Measurements from ENCODE around the gene COMMD8. TPM values are rescaled to one million over a fixed set of nuclear protein-coding genes. Genes with fewer than 3 reads are reported as not detected.
A peak's percentile ranks its signal among the peaks of the same experiment; 100 is the strongest.

The COMMD8 gene
- total RNA-seq, 1 experiment from 2014 or later = 94.5 TPM

DNA sequence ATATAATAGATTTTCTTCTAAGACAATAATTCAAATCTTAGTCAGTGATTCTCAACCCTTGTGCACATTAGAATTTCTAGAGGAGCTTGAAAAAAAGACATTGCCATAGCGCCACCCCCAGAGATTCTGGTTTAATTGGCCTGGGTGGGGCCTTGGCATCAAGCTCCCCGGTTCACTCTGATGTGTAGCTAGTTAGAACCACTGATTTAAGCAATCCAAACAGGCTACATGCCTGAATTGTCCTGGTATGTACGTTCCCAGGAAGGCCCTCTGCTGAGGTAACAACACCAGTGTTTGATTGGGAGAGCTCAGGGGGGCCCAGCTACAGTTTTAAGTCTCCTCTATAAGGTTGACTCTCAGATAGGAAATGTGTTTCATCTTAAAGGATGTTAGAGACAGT is 20.2 kb upstream of the COMMD8 start:
- H2AFZ ChIP-seq (ENCODE audit: low read length) = peak overlapping the region; percentile 86
- H3K4me2 ChIP-seq (ENCODE audit: low read depth, low read length, poor library complexity, severe bottlenecking) = peak overlapping the region; percentile 98
- no peaks in the 10 kb centered on the region for H3K9me2 ChIP-seq (replicated peaks; ENCODE audit: insufficient read depth, low read length)
- H3K4me3 ChIP-seq (ENCODE audit: low read length) = peak overlapping the region; percentile 86; the same call in 1 of the 2 replicates
- DNase-seq = peak; percentile 86
- H3K79me2 ChIP-seq (ENCODE audit: low read length) = peaks cover 27% of the 10 kb centered on the region
- no peaks in the 10 kb centered on the region for H3K27me3 ChIP-seq (ENCODE audit: low read length)
- peak overlapping the region; percentile 87 for H3K27ac ChIP-seq (ENCODE audit: low read length)
- no peaks in the 10 kb centered on the region for H3K36me3 ChIP-seq (ENCODE audit: insufficient read depth, low read length)
- H3K9me3 ChIP-seq (ENCODE audit: low read length) = no peaks in the 10 kb centered on the region
- peak overlapping the region; percentile 84 for H3K9ac ChIP-seq (ENCODE audit: low read length)
- peaks cover 60% of the 10 kb centered on the region for H3K4me1 ChIP-seq (ENCODE audit: low read length)
- H4K20me1 ChIP-seq (ENCODE audit: insufficient read depth, low read depth, low read length) = no peaks in the 10 kb centered on the region

DNA sequence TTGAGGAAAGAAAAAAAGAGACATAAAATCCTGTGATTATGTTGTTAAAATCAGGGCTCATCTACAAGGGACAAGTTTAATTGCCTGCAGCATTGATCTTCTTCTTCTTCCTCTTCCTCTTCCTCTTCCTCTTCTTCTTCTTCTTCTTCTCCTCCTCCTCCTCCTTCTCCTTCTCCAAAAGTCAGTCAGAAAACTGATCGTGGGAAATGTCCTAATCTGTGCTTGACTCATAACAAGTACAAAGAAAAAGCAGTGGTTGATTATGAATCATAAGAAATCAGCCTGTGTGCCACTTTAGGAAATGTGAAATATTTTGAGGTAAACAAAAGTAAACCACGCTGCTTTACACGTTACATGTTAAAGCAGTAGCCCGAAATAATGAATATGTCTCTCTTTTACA is 18.8 kb upstream of the COMMD8 start:
- Histone ChIP-seq H2AFZ (ENCODE audit: low read length) (peak overlapping the region; percentile 98), H4K20me1 (ENCODE audit: insufficient read depth, low read depth, low read length) (no peaks in the 10 kb centered on the region), H3K4me2 (ENCODE audit: low read depth, low read length, poor library complexity, severe bottlenecking) (peak overlapping the region; percentile 98)

DNA sequence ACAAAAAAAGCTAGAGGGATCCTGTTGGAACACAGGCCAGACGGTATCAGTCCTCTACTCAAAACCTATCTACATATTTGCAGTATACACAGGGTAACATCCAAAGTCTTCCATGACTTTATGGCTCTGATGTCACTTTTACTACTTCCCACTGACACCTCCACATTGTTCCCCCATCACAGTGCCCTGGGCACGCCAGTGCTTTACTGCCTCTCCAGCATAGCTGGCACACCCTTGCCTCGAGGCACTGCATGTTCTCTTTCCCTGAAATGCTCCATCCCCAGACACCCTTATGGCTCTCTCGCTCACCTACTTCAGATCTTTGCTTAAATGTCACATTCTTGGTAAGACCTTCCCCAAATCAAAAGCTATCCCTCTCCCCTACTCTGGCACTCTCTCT is 15.3 kb upstream of the COMMD8 start:
- no peak for DNase-seq
- no peaks in the 10 kb centered on the region for H3K79me2 ChIP-seq (ENCODE audit: low read length)
- H3K9ac ChIP-seq (ENCODE audit: low read length) = no peak overlapping the region
- H3K27ac ChIP-seq (ENCODE audit: low read length) = no peak overlapping the region
- no peaks in the 10 kb centered on the region for H3K9me3 ChIP-seq (ENCODE audit: low read length)
- no peaks in the 10 kb centered on the region for H3K36me3 ChIP-seq (ENCODE audit: insufficient read depth, low read length)
- no peaks in the 10 kb centered on the region for H3K9me2 ChIP-seq (replicated peaks; ENCODE audit: insufficient read depth, low read length)
- H3K27me3 ChIP-seq (ENCODE audit: low read length) = no peaks in the 10 kb centered on the region
- no peaks in the 10 kb centered on the region for H4K20me1 ChIP-seq (ENCODE audit: insufficient read depth, low read depth, low read length)
- no peak overlapping the region for H2AFZ ChIP-seq (ENCODE audit: low read length)
- H3K4me3 ChIP-seq (ENCODE audit: low read length) = no peak overlapping the region
- peaks cover 50% of the 10 kb centered on the region for H3K4me1 ChIP-seq (ENCODE audit: low read length)
- H3K4me2 ChIP-seq (ENCODE audit: low read depth, low read length, poor library complexity, severe bottlenecking) = no peak overlapping the region

More for the DNA sequence above, 18.8 kb upstream of the COMMD8 start:
- Histone ChIP-seq H3K4me1 (ENCODE audit: low read length) (peaks cover 53% of the 10 kb centered on the region), H3K36me3 (ENCODE audit: insufficient read depth, low read length) (no peaks in the 10 kb centered on the region), H3K9me2 (replicated peaks; ENCODE audit: insufficient read depth, low read length) (no peaks in the 10 kb centered on the region), H3K27ac (ENCODE audit: low read length) (peak overlapping the region; percentile 87), H3K4me3 (ENCODE audit: low read length) (peak overlapping the region; percentile 42; the same call in 1 of the 2 replicates), H3K79me2 (ENCODE audit: low read length) (peaks cover 18% of the 10 kb centered on the region), H3K27me3 (ENCODE audit: low read length) (no peaks in the 10 kb centered on the region), H3K9ac (ENCODE audit: low read length) (peak overlapping the region; percentile 14; the same call in 1 of the 2 replicates), H3K9me3 (ENCODE audit: low read length) (no peaks in the 10 kb centered on the region)
- DNase-seq = no peak

DNA sequence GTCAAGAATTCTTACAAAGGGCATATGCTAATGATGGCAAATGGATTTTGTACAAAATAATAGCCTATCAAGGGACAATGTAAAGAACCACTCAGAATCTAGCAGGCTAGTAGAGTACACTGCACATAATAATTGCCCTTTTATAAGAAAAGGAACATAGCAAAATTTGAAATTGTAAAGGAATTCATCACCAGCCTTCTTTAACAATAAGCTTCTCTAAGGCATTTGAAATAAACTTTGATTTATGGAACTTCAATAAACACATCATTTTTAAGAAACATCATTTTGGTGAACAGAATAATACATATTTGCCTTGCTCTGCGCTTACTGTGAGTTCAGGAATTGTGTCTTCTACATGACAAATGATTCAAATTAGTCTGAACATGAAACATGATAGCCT is 11.9 kb upstream of the COMMD8 start:
- H3K36me3 ChIP-seq (ENCODE audit: insufficient read depth, low read length) = no peaks in the 10 kb centered on the region
- peak overlapping the region; percentile 59 for H3K27ac ChIP-seq (ENCODE audit: low read length)
- H3K9ac ChIP-seq (ENCODE audit: low read length) = peak overlapping the region; percentile 32; the same call in 1 of the 2 replicates
- H2AFZ ChIP-seq (ENCODE audit: low read length) = 0 out of 2 replicates have a peak overlapping the region, but pooled peaks have one; percentile 12
- no peaks in the 10 kb centered on the region for H3K27me3 ChIP-seq (ENCODE audit: low read length)
- no peaks in the 10 kb centered on the region for H4K20me1 ChIP-seq (ENCODE audit: insufficient read depth, low read depth, low read length)
- H3K4me2 ChIP-seq (ENCODE audit: low read depth, low read length, poor library complexity, severe bottlenecking) = peak overlapping the region; percentile 61
- no peaks in the 10 kb centered on the region for H3K79me2 ChIP-seq (ENCODE audit: low read length)
- peak; percentile 57 for DNase-seq
- H3K4me1 ChIP-seq (ENCODE audit: low read length) = peaks cover 29% of the 10 kb centered on the region
- no peaks in the 10 kb centered on the region for H3K9me3 ChIP-seq (ENCODE audit: low read length)
- peak overlapping the region; percentile 9 for H3K4me3 ChIP-seq (ENCODE audit: low read length)
- no peaks in the 10 kb centered on the region for H3K9me2 ChIP-seq (replicated peaks; ENCODE audit: insufficient read depth, low read length)

DNA sequence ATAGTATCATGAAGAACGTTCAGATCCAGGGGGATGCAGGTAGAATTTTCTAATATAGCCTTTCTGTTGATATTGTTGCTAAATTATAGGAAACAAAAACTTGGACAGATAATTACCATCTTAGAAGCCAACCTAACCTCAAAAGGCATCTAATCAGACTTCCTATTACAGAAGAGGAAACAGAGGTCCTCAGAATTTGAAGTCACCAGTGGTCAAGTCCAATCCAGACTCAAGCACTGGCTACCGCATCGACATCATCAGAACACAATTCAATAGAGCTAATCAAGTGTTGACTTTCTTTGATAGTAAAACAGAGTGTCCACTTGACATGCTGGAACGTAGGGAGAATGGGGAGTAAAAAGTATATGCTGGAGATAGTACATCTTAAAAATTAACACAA is 11.3 kb upstream of the COMMD8 start:
- no peaks in the 10 kb centered on the region for H3K79me2 ChIP-seq (ENCODE audit: low read length)

DNA sequence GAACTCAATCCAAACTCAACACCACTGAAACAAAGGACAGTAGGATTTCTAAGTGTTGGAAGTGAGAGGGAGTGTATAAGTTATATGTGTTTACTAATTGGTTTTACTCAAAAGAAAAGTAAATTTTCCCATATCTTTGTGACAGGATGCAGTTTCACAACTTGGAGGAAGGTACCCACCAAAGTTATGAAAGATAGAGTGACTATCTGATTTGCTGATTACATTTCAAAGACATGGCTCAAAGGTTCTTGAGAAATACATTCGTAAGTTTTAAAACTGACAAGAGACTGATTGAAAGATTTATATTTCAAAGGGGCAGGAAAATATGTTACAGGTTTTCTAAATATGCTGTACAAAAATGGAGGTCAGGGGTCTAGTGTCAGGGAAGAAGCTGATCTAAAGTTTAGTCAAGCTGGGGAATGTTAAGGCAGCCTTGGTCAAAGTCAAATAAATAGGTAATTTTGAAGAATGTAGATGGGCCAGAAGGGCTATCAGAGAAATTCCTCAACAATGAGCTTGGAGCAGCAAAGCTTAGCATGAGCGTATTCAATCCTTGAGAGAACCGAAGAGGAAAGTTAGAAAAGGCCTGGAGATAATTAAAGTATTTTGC is 9.7 kb upstream of the COMMD8 start:
- peaks cover 29% of the 10 kb centered on the region for H3K4me1 ChIP-seq (ENCODE audit: low read length)
- no peaks in the 10 kb centered on the region for H3K36me3 ChIP-seq (ENCODE audit: insufficient read depth, low read length)
- no peak for DNase-seq
- H3K4me3 ChIP-seq (ENCODE audit: low read length) = no peak overlapping the region
- no peaks in the 10 kb centered on the region for H3K79me2 ChIP-seq (ENCODE audit: low read length)
- H3K4me2 ChIP-seq (ENCODE audit: low read depth, low read length, poor library complexity, severe bottlenecking) = no peak overlapping the region
- H3K9ac ChIP-seq (ENCODE audit: low read length) = no peak overlapping the region
- H3K27me3 ChIP-seq (ENCODE audit: low read length) = no peaks in the 10 kb centered on the region
- H3K9me3 ChIP-seq (ENCODE audit: low read length) = no peaks in the 10 kb centered on the region
- no peak overlapping the region for H2AFZ ChIP-seq (ENCODE audit: low read length)
- no peaks in the 10 kb centered on the region for H3K9me2 ChIP-seq (replicated peaks; ENCODE audit: insufficient read depth, low read length)
- H3K27ac ChIP-seq (ENCODE audit: low read length) = no peak overlapping the region
- H4K20me1 ChIP-seq (ENCODE audit: insufficient read depth, low read depth, low read length) = no peaks in the 10 kb centered on the region

More for the DNA sequence above, 11.3 kb upstream of the COMMD8 start:
- Histone ChIP-seq H3K36me3 (ENCODE audit: insufficient read depth, low read length) (no peaks in the 10 kb centered on the region), H3K9ac (ENCODE audit: low read length) (no peak overlapping the region), H2AFZ (ENCODE audit: low read length) (0 out of 2 replicates have a peak overlapping the region, but pooled peaks have one; percentile 13), H3K4me3 (ENCODE audit: low read length) (no peak overlapping the region), H3K9me2 (replicated peaks; ENCODE audit: insufficient read depth, low read length) (no peaks in the 10 kb centered on the region), H3K4me2 (ENCODE audit: low read depth, low read length, poor library complexity, severe bottlenecking) (peak overlapping the region; percentile 61), H3K9me3 (ENCODE audit: low read length) (no peaks in the 10 kb centered on the region), H3K27ac (ENCODE audit: low read length) (peak overlapping the region; percentile 59), H3K4me1 (ENCODE audit: low read length) (peaks cover 29% of the 10 kb centered on the region), H3K27me3 (ENCODE audit: low read length) (no peaks in the 10 kb centered on the region), H4K20me1 (ENCODE audit: insufficient read depth, low read depth, low read length) (no peaks in the 10 kb centered on the region)
- DNase-seq = no peak

DNA sequence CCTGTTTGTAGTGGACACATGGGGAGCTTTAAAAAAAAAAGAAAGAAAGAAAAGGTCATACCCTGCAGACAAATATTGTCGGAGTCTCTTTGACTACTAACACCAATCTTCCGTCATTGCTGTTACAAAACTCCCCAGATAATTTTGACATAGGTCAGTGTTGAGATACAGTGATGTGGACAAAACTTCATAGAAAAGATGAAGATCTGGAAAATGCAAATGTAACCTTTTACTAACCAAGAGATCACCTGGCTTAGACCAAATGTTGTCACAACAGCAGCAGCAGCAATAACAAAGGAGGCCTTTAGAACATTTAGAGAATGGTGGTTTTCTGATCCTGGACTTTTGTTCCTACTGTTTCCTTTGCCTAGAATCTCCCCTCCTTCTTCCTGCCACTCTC is 8.1 kb upstream of the COMMD8 start:
- 0 out of 2 replicates have a peak, but pooled peaks cover 3% of the 10 kb centered on the region for H3K9me2 ChIP-seq (replicated peaks; ENCODE audit: insufficient read depth, low read length)
- no peak overlapping the region for H3K4me3 ChIP-seq (ENCODE audit: low read length)
- no peaks in the 10 kb centered on the region for H3K27me3 ChIP-seq (ENCODE audit: low read length)
- H3K4me1 ChIP-seq (ENCODE audit: low read length) = peaks cover 30% of the 10 kb centered on the region
- no peak for DNase-seq
- no peaks in the 10 kb centered on the region for H3K36me3 ChIP-seq (ENCODE audit: insufficient read depth, low read length)
- no peak overlapping the region for H2AFZ ChIP-seq (ENCODE audit: low read length)
- H3K4me2 ChIP-seq (ENCODE audit: low read depth, low read length, poor library complexity, severe bottlenecking) = no peak overlapping the region
- H3K9ac ChIP-seq (ENCODE audit: low read length) = no peak overlapping the region
- no peak overlapping the region for H3K27ac ChIP-seq (ENCODE audit: low read length)
- no peaks in the 10 kb centered on the region for H4K20me1 ChIP-seq (ENCODE audit: insufficient read depth, low read depth, low read length)
- H3K79me2 ChIP-seq (ENCODE audit: low read length) = no peaks in the 10 kb centered on the region
- no peaks in the 10 kb centered on the region for H3K9me3 ChIP-seq (ENCODE audit: low read length)

DNA sequence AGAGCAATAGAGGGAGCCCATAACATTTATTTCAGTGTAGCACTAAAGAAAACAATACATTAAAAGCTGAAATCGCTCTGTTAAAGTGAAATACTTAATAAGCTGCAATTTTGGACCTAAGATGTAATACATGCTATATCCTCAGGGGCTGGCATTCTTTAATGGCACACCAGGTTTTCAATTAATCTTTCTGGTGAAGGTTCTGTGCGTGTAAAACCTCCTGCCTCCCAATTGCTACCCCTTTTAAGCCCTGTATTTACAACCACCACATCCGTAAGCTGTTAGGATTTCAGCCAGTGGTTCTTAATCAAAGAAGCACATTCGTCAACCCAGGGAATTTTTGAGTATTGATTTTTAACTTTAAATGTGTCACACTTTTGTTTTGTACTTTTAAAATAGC is 7.6 kb upstream of the COMMD8 start:
- H2AFZ ChIP-seq (ENCODE audit: low read length) = no peak overlapping the region
- no peak overlapping the region for H3K4me2 ChIP-seq (ENCODE audit: low read depth, low read length, poor library complexity, severe bottlenecking)

More for the DNA sequence above, 7.6 kb upstream of the COMMD8 start:
- Histone ChIP-seq H3K27ac (ENCODE audit: low read length) (no peak overlapping the region), H4K20me1 (ENCODE audit: insufficient read depth, low read depth, low read length) (no peaks in the 10 kb centered on the region), H3K9me2 (replicated peaks; ENCODE audit: insufficient read depth, low read length) (0 out of 2 replicates have a peak, but pooled peaks cover 3% of the 10 kb centered on the region), H3K4me3 (ENCODE audit: low read length) (no peak overlapping the region), H3K9me3 (ENCODE audit: low read length) (no peaks in the 10 kb centered on the region), H3K4me1 (ENCODE audit: low read length) (peaks cover 31% of the 10 kb centered on the region), H3K27me3 (ENCODE audit: low read length) (no peaks in the 10 kb centered on the region), H3K9ac (ENCODE audit: low read length) (no peak overlapping the region), H3K36me3 (ENCODE audit: insufficient read depth, low read length) (no peaks in the 10 kb centered on the region), H3K79me2 (ENCODE audit: low read length) (no peaks in the 10 kb centered on the region)
- DNase-seq = no peak
